Gastroesophageal sphincter (tissue), 4 donors: ENCODE data around the gene NBAS. TPM values are rescaled to one million over a fixed set of nuclear protein-coding genes. Genes with fewer than 3 reads are reported as not detected.

Experiments
- ATAC-seq: fragments of 150-250 bp; one replicate; pipeline ENCODE4 v1.9.1; 2016; ENCODE audit warnings: mild to moderate bottlenecking, moderate library complexity
- H3K27ac ChIP-seq, 4 donors: fragments of 200-600 bp; sonication (generic) in 3 of 4; 1 replicate in 3 of 4; 2 replicates in 1 of 4; pipeline ENCODE4 v1.5.1; 2016 to 2019
- H3K27me3 ChIP-seq: fragments of 200-600 bp; sonication (generic); one replicate; pipeline ENCODE4 v1.5.1; 2019
- H3K36me3 ChIP-seq, 2 donors: fragments of 200-600 bp; sonication (generic); one replicate each; pipeline ENCODE4 v1.5.1; 2019; ENCODE audit warnings: control low read depth in 1 of 2
- H3K4me1 ChIP-seq, 3 donors: fragments of 200-600 bp; sonication (generic); 1 replicate in 2 of 3; 2 replicates in 1 of 3; pipeline ENCODE4 v1.5.1; 2016 to 2019; ENCODE audit warnings: control low read depth in 2 of 3
- H3K4me3 ChIP-seq, 2 donors: fragments of 200-600 bp; sonication (generic); one replicate each; pipeline ENCODE4 v1.5.1; 2019; ENCODE audit warnings: mild to moderate bottlenecking in 1 of 2, moderate library complexity in 1 of 2
- H3K9me3 ChIP-seq, 3 donors: fragments of 200-600 bp; sonication (generic); one replicate each; pipeline ENCODE4 v1.5.1; 2017 to 2019; ENCODE audit warnings: control low read depth in 2 of 3
- EP300 ChIP-seq: sonication (generic); formaldehyde crosslinking; IDR thresholded peaks from one replicate; pipeline ENCODE4 v1.6.1; 2017; ENCODE audit warnings: antibody characterized with exemption, mild to moderate bottlenecking
- POLR2A ChIP-seq, 2 donors: fragments of 450-650 bp; IDR thresholded peaks; one replicate each; pipeline ENCODE4 v1.6.1; 2017; ENCODE audit warnings: antibody characterized with exemption in 2 of 2, mild to moderate bottlenecking in 2 of 2, moderate library complexity in 1 of 2
- POLR2AphosphoS5 ChIP-seq: sonication (generic); formaldehyde crosslinking; IDR thresholded peaks from one replicate; pipeline ENCODE4 v1.6.1; 2017; ENCODE audit warnings: antibody characterized with exemption
- WGBS, 2 donors: methylation state at CpG; one replicate each; pipeline ENCODE4 v1.1.5; 2018; ENCODE audit warnings: low coverage in 1 of 2; 5-methylcytosine and 5-hydroxymethylcytosine counted together
- total RNA-seq, 4 donors: library from RNA; depleted of rRNA; stranded (reverse); fragments of >200 nt; gene quantifications; one replicate each; pipeline ENCODE4 v1.1.0, GENCODE V29; 2016
- TF ChIP-seq, protein P1 (sequence below), 4 experiments: fragments of 200-600 bp in 2 of 4; fragments of 450-650 bp in 2 of 4; sonication (generic) in 1 of 4; IDR thresholded peaks; one replicate each; pipeline ENCODE4 v1.5.1; 2017 to 2019; ENCODE audit warnings: antibody characterized with exemption in 4 of 4, mild to moderate bottlenecking in 2 of 4, moderate library complexity in 2 of 4

Gene NBAS
- total RNA-seq, 4 donors from 2014 or later: 34.9 to 50.9 (median 40.4) TPM

DNA sequence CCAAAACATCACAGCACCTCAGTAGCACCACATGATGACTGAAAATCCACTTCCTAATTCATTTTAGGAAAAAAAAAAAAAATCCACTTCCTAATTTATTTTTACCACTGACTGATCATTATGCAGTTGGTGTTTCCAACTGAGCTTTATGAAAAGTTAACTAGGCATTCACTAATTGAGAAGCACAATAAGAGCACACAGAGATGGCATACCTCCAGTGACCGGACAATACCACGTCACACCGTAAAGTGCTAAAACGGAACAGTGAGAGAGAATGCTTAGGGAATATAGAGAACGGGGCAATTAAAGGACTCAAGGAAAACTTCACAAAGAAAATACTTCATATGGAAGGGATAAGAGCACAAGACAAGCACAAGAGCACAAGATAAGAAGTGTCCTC, 212.5 kb downstream of the NBAS start:
- H3K36me3 ChIP-seq: peaks cover 0 to 40% of the 10 kb centered on the region in 2 donors
- no peak for ATAC-seq
- H3K4me1 ChIP-seq: peaks cover 0 to 9% (median 3%) of the 10 kb centered on the region in 3 donors
- no peaks in the 10 kb centered on the region for H3K9me3 ChIP-seq
- H3K4me3 ChIP-seq: no peak overlapping the region
- WGBS, 2 donors: 79 to 94% methylated on average over 5 of the region's 5 CpGs
- no peaks in the 10 kb centered on the region for H3K27me3 ChIP-seq
- TF ChIP-seq POLR2A (IDR thresholded peaks at IDR 0.05) (no peak), POLR2AphosphoS5 (no peak), EP300 (no peak)
- TF ChIP-seq, protein P1, sequence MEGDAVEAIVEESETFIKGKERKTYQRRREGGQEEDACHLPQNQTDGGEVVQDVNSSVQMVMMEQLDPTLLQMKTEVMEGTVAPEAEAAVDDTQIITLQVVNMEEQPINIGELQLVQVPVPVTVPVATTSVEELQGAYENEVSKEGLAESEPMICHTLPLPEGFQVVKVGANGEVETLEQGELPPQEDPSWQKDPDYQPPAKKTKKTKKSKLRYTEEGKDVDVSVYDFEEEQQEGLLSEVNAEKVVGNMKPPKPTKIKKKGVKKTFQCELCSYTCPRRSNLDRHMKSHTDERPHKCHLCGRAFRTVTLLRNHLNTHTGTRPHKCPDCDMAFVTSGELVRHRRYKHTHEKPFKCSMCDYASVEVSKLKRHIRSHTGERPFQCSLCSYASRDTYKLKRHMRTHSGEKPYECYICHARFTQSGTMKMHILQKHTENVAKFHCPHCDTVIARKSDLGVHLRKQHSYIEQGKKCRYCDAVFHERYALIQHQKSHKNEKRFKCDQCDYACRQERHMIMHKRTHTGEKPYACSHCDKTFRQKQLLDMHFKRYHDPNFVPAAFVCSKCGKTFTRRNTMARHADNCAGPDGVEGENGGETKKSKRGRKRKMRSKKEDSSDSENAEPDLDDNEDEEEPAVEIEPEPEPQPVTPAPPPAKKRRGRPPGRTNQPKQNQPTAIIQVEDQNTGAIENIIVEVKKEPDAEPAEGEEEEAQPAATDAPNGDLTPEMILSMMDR (IDR thresholded peaks at IDR 0.05): no peak
- H3K27ac ChIP-seq: no peak overlapping the region

DNA sequence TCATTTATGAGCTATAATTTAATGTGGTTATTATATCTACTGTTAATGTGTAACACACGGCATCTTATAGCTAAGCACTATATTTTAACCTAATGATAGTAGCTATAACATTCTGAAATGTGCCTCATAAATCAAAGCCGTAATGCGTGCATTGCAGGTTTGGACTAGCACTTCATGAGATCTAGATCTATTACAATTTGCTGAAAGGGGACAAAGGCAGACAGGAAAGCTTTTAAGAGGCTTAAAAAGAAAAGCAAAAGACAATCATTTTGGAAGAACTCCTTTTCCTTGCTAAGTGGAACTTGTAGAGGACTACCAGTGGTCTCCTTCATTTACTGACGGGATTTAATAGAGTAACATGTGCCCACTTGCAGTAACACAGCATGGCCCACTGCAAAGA, 213.1 kb downstream of the NBAS start:
- peaks cover 0 to 38% of the 10 kb centered on the region in 2 donors for H3K36me3 ChIP-seq
- H3K9me3 ChIP-seq: no peaks in the 10 kb centered on the region
- ATAC-seq: no peak
- no peaks in the 10 kb centered on the region for H3K27me3 ChIP-seq
- peaks cover 0 to 9% (median 3%) of the 10 kb centered on the region in 3 donors for H3K4me1 ChIP-seq
- no peak overlapping the region for H3K4me3 ChIP-seq
- 71 to 83% methylated on average over 4 of the region's 4 CpGs for WGBS, 2 donors
- no peak for TF ChIP-seq POLR2A (IDR thresholded peaks at IDR 0.05)
- TF ChIP-seq POLR2AphosphoS5: no peak
- TF ChIP-seq, protein P1 (IDR thresholded peaks at IDR 0.05): no peak
- no peak for TF ChIP-seq EP300
- no peak overlapping the region for H3K27ac ChIP-seq

DNA sequence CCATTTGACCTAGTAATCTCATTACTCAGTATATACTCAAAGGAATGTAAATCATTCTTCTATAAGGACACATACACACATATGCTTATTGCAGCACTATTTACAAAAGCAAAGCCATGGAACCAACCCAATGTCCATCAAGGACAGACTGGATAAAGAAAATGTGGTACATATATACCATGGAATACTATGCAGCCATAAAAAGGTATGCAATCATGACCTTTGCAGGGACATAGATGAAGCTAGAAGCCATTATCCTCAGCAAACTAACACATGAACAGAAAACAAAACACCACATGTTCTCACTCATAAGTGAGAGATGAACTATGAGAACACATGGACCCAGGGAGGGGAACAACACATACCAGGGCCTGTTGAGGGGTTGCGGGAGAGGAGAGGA, 214.5 kb downstream of the NBAS start:
- no CpG with 5 or more reads among the region's 1 CpG for WGBS, 2 donors

DNA sequence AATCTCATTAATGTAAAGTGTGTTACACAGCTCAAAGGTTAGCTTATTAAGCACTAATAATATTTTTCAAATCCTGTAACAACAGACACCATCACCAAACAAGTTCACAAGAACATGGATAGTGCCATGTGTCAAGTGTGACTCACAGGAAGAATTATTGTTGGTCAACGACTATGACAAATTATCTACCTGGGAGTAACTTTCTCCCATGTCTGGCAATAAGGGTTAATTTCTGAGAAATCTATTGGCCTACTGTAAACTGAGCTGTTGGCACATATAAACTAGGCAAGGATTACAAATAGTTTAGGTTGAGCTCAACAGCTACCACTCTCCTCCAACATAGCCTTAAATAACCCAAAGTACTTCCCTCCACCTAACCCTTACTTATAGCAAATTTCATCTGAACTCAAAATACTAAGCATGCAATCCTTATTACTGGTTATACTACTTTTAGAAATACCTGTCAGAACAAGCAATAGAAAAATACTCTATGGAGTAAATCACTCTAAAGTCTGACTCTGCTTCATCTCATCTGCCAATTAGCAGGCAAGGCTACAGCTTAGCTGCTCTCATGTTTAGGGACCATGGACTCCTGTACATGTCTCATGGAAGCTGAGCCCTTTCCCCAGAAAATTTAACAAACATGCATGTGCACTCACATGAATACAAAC, 223.0 kb downstream of the NBAS start:
- Histone ChIP-seq H3K9me3 (no peaks in the 10 kb centered on the region), H3K4me1 (peaks cover 0 to 7% (median 0%) of the 10 kb centered on the region in 3 donors), H3K4me3 (no peak overlapping the region), H3K36me3 (peaks cover 0 to 13% of the 10 kb centered on the region in 2 donors), H3K27ac (no peak overlapping the region), H3K27me3 (no peaks in the 10 kb centered on the region)
- TF ChIP-seq POLR2AphosphoS5 (no peak), EP300 (no peak), POLR2A (IDR thresholded peaks at IDR 0.05) (no peak)
- TF ChIP-seq, protein P1 (IDR thresholded peaks at IDR 0.05): no peak
- ATAC-seq: no peak
- 50% methylated on average over 1 of the region's 1 CpG for WGBS, 2 donors

More for the DNA sequence above, 214.5 kb downstream of the NBAS start:
- H3K4me3 ChIP-seq: no peak overlapping the region
- H3K4me1 ChIP-seq: peaks cover 0 to 9% (median 3%) of the 10 kb centered on the region in 3 donors
- ATAC-seq: no peak
- no peaks in the 10 kb centered on the region for H3K27me3 ChIP-seq
- no peak overlapping the region for H3K27ac ChIP-seq
- TF ChIP-seq POLR2AphosphoS5: no peak
- TF ChIP-seq, protein P1 (IDR thresholded peaks at IDR 0.05): no peak
- no peak for TF ChIP-seq EP300
- TF ChIP-seq POLR2A (IDR thresholded peaks at IDR 0.05): no peak
- no peaks in the 10 kb centered on the region for H3K9me3 ChIP-seq
- peaks cover 0 to 24% of the 10 kb centered on the region in 2 donors for H3K36me3 ChIP-seq
